ENCODE results near the gene ERVFRD-1. TPM values are rescaled to one million over a fixed set of nuclear protein-coding genes. Genes with fewer than 3 reads are reported as not detected.
"Not testable (repeated sequence)": the region's sequence is repeated elsewhere in the genome, so short reads cannot be mapped to it uniquely, and the experiment has no call there.

The ERVFRD-1 gene
- total RNA-seq, 1 donor from 2014 or later, result not detected

DNA sequence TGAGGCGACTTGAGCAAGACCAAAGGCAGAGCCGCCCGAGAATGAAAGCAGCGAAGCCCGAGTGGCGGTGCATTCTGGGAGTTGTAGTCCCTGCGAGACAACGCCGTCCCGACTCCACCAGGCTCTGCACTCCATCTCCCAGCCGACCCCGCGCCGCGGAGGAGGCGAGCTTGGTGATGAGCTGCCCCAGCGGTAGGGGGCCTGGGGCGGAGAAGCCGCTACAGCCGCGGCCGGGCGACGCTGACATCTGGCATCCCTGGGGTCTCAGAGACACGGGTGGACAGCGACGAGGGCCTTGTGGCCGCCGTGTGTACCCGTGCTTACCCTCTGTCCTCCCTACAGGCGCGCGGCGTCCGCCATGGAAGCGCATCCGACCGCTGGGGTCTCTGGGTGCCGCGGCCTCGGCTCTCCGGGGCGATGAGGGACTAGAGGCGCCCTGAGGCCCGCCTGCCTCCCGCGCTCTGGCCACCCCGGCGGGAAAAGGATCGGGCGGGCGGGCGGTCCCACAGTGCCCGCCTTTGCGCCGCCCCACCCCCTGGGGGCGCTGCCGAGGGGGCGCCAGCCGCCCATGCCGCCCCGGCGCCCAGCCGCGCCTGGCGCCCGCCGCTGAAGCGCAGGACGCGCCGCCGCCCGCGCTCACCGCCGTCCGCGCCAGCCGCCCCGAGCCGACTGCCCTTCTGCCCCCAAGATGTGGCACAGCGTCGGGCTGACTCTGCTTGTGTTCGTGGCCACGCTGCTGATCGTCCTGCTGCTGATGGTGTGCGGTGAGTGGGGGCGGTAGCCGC is 17.7 kb downstream of the ERVFRD-1 start, which contains the start of gene SMIM13:
Gene SMIM13, plus strand, starts transcription at position 209 of the 785 bp plus-strand sequence. Its CDS starts 480 bp downstream, at position 689.
- H3K4me3 Mint-ChIP-seq, result peak within 1 kb of the TSS; percentile 96
- H3K4me1 Mint-ChIP-seq, result peaks cover 30% of the 10 kb centered on the region
- no peaks in the 10 kb centered on the region for H3K9me3 Mint-ChIP-seq
- peak; percentile 95 for DNase-seq (ENCODE audit: low read depth, low spot score)
- H3K27ac Mint-ChIP-seq (ENCODE audit: unreplicated experiment), result peak within 1 kb of the TSS; percentile 97
- no peaks in the 10 kb centered on the region for H3K27me3 Mint-ChIP-seq (ENCODE audit: low read depth)
- peaks cover 3% of the 10 kb centered on the region for H3K36me3 Mint-ChIP-seq (ENCODE audit: low read depth)
- TF ChIP-seq, protein P1, sequence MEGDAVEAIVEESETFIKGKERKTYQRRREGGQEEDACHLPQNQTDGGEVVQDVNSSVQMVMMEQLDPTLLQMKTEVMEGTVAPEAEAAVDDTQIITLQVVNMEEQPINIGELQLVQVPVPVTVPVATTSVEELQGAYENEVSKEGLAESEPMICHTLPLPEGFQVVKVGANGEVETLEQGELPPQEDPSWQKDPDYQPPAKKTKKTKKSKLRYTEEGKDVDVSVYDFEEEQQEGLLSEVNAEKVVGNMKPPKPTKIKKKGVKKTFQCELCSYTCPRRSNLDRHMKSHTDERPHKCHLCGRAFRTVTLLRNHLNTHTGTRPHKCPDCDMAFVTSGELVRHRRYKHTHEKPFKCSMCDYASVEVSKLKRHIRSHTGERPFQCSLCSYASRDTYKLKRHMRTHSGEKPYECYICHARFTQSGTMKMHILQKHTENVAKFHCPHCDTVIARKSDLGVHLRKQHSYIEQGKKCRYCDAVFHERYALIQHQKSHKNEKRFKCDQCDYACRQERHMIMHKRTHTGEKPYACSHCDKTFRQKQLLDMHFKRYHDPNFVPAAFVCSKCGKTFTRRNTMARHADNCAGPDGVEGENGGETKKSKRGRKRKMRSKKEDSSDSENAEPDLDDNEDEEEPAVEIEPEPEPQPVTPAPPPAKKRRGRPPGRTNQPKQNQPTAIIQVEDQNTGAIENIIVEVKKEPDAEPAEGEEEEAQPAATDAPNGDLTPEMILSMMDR (conservative IDR thresholded peaks at IDR 0.05), result peak; percentile 69

DNA sequence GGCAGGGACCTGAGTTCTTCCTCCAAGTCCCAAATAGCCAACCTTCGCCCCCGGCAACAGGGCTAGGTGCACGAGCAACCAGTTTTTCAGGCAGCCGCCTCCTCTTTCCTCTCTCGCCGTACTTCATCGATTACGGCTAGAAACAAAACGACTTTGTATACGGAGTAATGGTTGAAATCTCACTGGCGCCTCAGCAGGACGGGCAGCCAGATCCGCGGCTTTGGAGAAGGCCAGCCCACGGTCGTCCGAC is 18.2 kb downstream of the ERVFRD-1 start:
- no peak for DNase-seq (ENCODE audit: low read depth, low spot score)
- peak overlapping the region; percentile 96 for H3K4me3 Mint-ChIP-seq
- TF ChIP-seq, protein P1 (conservative IDR thresholded peaks at IDR 0.05), result no peak
- H3K9me3 Mint-ChIP-seq, result no peaks in the 10 kb centered on the region
- H3K4me1 Mint-ChIP-seq, result peaks cover 30% of the 10 kb centered on the region
- no peaks in the 10 kb centered on the region for H3K27me3 Mint-ChIP-seq (ENCODE audit: low read depth)
- H3K27ac Mint-ChIP-seq (ENCODE audit: unreplicated experiment), result peak overlapping the region; percentile 97
- peaks cover 3% of the 10 kb centered on the region for H3K36me3 Mint-ChIP-seq (ENCODE audit: low read depth)

DNA sequence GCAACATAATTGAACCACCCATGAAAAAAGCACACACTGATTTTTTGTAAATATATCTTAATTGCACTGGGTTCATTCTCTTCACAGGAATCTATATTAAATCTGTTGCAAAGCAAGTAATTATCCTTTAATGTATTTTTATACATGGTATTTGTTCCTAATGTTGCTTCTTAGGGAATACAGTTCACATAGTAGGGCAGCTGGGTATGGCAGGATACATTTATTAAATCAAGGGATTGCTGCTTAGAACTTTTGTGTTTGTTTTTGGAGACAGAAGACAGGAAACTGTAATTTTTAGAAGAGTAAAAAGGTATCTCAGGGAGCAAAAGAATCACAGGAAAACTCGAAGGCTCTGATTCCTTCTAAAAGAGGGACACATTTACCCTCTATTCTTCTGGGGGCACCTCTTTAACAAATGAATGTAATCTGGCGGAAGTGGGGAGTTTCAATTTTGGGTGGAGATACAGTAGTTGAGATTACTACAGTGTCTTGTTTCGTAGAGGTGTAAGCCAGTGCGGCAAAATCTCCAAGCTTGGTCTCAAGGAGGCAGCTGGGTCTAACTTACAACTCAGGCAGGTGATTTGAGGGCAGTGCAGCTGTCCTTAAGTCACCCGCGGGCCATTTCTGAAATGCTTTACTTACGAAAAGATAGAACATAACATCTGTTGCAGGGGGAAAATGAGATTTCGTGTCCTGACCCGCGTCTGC is 18.7 kb downstream of the ERVFRD-1 start:
- no peak for DNase-seq (ENCODE audit: low read depth, low spot score)
- peak overlapping the region; percentile 97 for H3K27ac Mint-ChIP-seq (ENCODE audit: unreplicated experiment)
- H3K9me3 Mint-ChIP-seq, result no peaks in the 10 kb centered on the region
- TF ChIP-seq, protein P1 (conservative IDR thresholded peaks at IDR 0.05), result no peak
- peaks cover 30% of the 10 kb centered on the region for H3K4me1 Mint-ChIP-seq
- peaks cover 3% of the 10 kb centered on the region for H3K36me3 Mint-ChIP-seq (ENCODE audit: low read depth)
- peak overlapping the region; percentile 96 for H3K4me3 Mint-ChIP-seq
- H3K27me3 Mint-ChIP-seq (ENCODE audit: low read depth), result no peaks in the 10 kb centered on the region

DNA sequence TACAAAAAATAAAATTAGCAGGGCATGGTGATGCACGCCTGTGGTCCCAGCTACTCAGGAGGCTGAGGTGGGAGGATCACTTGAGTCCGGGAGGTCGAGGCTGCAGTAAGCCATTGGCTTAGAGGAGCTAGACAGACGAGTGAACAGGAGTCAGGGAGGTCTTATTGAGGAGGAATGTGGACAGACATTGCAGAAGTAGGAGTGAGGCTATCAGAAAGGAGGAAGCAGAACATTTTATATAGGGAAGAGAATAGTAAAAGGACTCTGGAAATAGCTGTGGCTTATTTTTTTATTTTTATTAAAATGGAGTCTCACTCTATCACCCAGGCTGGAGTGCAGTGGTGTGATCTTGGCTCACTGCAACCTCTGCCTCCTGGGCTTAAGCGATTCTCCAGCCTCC is 20.4 kb downstream of the ERVFRD-1 start:
- not testable (repeated sequence) for H3K27ac Mint-ChIP-seq (ENCODE audit: unreplicated experiment); DNase-seq (ENCODE audit: low read depth, low spot score); H3K27me3 Mint-ChIP-seq (ENCODE audit: low read depth); H3K9me3 Mint-ChIP-seq; H3K36me3 Mint-ChIP-seq (ENCODE audit: low read depth)
- peaks cover 26% of the 10 kb centered on the region for H3K4me1 Mint-ChIP-seq
- peak overlapping the region; percentile 65 for H3K4me3 Mint-ChIP-seq

DNA sequence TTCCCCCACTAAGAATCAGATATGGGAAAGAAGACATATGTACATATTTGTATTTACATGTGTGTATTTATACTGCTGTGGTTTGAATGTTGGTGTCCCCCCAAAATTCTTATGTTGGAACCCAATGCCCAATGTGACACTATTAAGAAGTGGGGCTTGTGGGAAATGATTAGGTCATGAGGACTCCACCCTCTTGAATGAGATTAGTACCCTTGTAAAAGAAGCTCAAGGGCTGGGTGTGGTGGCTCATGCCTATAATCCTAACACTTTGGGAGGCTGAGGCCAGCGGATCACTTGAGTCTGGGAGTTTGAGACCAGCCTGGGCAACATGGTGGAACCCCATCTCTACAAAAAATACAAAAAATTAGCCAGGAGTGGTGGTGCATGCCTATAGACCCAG is 21.8 kb downstream of the ERVFRD-1 start:
- DNase-seq (ENCODE audit: low read depth, low spot score), result no peak
- H3K36me3 Mint-ChIP-seq (ENCODE audit: low read depth), result no peaks in the 10 kb centered on the region
- H3K9me3 Mint-ChIP-seq, result no peaks in the 10 kb centered on the region
- H3K4me3 Mint-ChIP-seq, result peak overlapping the region; percentile 41
- TF ChIP-seq, protein P1 (conservative IDR thresholded peaks at IDR 0.05), result no peak
- peaks cover 13% of the 10 kb centered on the region for H3K4me1 Mint-ChIP-seq
- H3K27ac Mint-ChIP-seq (ENCODE audit: unreplicated experiment), result no peak overlapping the region
- no peaks in the 10 kb centered on the region for H3K27me3 Mint-ChIP-seq (ENCODE audit: low read depth)

DNA sequence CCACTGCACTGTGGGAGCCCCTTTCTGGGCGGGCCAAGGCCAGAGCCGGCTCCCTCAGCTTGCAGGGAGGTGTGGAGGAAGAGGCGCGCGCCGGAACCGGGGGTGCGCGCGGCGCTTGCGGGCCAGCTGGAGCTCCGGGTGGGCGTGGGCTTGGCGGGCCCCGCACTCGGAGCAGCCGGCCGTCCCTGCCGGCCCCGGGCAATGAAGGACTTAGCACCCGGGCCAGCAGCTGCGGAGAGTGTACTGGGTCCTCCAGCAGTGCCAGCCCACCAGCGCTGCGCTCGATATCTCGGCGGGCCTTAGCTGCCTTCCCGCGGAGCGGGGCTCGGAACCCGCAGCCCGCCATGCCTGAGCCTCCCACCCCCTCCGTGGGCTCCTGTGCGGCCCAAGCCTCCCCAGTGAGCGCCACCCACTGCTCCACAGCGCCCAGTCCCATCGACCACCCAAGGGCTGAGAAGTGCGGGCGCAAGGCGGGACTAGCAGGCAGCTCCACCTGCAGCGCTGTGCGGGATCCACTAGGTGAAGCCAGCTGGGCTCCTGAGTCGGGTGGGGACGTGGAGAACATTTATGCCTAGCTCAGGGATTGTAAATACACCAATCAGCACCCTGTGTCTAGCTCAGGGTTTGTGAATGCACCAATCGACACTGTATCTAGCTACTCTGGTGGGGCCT is 24.2 kb downstream of the ERVFRD-1 start:
- H3K36me3 Mint-ChIP-seq (ENCODE audit: low read depth); H3K27ac Mint-ChIP-seq (ENCODE audit: unreplicated experiment); H3K27me3 Mint-ChIP-seq (ENCODE audit: low read depth); H3K4me3 Mint-ChIP-seq; DNase-seq (ENCODE audit: low read depth, low spot score); H3K9me3 Mint-ChIP-seq; H3K4me1 Mint-ChIP-seq: not testable (repeated sequence)
